Measurements from ENCODE around the gene MAP3K10.

- TF ChIP-seq CTCF (IDR thresholded peaks at IDR 0.05) = no peak
- no peak for TF ChIP-seq POLR2A (IDR thresholded peaks at IDR 0.05)
These were observed 65.9 kb downstream of the MAP3K10 start for GRCh38 chr19:40257096-40257517.
